DMS79 treated with DMSO at 0.1 percent for 48 hours (cell line): ENCODE results near the gene DEAF1.
A peak's percentile ranks its signal among the peaks of the same experiment; 100 is the strongest.

ENCODE experiments used
- DNase-seq: peaks from one replicate; lab custom pipeline; 2025; lab: John Stamatoyannopoulos, UW

DEAF1 gene

GRCh38 chr11:623999-624704 is 70.9 kb downstream of the DEAF1 start:
- DNase-seq, result no peak

DNA sequence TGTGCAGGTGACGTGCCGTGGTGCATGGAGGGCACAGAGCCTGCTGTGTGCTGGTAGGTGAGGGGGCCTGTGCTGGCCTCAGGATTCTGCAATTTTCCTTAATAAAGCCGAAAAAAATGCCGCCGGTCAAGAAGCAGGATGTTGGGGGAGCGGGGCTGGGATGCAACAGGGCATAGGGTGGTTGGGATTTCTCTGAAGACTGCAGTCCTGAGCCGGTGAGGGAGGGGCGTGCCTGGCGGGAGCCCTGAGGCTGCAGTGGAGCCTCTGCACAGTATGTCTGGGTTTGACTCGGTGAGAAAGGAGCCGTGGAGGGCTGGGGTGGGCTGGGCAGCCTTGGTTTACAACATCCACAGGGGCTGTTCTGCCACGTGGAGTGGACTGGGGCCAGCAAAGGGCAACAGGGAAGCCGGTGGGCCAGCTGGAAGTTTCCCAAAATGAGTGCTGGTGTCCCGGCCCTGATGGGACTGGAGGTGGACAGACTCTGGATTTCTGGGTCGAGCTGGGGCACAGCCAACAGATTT is 71.6 kb downstream of the DEAF1 start:
- no peak for DNase-seq

GRCh38 chr11:621838-622237 is 73.2 kb downstream of the DEAF1 start:
- no peak for DNase-seq

DNA sequence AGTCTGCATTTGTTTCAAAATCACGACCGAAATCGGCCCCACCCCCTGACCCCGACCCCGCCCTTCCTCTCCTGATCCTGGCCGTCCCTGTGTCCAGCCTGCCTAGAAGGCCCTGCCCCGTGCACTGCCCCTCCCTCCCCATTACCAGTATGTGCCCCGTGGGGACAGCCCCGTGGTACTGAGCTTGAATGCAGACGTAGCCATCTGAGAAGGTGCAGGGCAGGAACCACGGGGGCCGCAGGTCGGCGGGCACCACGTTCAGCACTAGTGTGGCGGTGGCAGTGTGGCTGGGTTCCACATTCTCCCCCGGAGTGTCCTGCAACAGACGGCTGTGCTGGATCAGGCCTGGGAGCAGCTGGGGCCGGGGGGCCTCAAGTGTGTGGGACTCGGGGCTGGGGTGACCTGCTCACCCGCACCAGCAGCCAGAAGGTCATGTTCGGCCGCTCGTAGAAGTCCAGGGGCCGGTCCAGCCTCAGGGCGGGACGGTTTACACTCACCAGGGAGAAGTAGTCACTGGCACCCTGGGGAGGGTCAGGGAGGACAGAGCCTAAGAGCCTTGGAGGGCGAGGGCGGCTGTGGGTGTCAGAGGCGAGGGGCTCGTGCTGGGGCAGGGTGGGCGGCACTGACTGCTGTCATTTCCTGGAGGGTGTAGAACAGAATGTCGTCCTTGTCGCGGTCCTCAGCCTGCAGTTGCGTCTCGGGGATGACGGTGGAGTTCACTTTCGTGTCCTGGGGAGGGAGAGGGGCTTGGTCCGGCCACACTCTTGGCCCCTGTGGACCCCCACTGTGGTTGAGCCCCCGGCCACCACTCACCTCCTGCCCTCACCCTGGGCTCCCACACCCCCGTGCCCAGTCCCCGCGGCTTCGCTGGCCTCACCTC is 73.8 kb downstream of the DEAF1 start:
- DNase-seq, result no peak

DNA sequence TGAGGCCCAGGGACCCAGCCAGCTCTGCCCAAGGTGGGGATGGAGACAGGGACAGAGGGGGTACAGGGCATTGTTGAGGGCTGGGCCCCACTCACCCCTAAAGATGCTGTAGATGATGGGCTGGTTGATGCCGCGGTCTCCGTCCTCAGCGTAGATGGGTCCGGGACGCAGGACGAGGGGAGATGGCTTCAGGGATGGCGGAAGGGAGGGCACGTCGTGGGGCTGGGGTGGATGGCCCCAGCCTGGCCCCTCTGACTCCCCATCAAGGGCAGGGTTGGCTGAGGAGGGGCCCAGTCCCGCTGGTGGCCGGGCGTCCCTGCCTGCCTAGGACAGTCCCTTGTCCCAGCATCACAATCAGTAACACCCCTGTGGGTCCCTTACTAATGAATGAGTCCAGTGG is 74.8 kb downstream of the DEAF1 start:
- DNase-seq, result no peak

DNA sequence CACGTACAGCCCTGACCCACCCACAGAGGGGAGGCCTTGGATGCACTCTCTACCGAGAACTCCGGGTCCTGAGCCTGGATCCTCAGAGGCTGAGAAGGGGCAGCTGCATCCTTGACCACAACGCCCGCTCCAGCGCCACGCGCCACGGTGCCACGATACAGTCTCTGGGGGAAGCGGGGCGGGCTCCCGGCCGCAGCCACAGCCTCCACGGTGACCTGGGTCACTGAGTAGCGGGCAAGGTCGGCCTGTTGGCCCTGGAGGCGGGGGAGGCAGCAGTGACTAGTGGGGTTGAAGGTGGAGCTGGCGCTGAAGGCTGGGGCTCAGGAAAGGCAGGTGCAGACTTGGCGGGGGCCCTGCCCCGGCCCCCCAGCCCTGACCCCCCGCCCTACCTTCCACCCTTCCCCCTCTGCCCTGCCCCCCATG is 75.4 kb downstream of the DEAF1 start:
- DNase-seq, result no peak

DNA sequence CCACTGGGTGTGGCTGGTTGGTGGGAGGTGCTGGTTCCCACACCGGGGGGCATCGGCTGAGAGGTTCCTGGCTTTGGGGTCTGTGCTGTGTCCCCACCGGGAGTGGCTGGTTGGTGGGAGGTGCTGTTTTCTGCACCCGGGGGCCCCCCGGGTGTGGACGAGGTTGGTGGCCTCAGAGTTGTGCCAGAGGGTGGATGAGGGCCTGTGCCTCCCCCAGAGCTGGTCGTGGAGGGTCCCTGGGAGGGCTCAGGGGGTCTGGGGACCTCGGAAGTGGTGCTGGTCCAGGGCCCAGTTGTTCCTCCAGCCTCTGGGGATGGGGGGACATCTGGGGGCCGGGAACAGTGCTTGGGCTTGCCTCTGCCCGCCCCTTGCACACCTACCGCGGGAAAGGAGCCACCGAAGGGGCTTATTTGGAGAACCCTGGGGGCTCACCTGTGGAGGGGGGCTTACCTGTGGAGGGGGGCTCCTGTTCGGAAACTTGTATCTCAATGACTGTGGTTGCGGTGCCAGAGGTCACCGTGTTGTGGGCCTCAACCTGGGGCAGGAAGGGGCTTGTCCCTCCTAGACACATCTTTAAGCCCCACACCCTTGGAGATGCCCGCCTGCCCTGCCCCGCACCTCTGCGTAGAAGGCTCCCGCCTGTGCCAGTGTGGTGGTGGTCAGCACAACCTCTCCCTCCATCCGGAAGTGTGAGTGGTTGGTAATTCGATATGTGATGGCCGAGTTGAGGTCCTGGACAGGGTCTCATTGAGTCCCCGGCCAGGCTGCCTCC is 76.0 kb downstream of the DEAF1 start:
- no peak for DNase-seq

DNA sequence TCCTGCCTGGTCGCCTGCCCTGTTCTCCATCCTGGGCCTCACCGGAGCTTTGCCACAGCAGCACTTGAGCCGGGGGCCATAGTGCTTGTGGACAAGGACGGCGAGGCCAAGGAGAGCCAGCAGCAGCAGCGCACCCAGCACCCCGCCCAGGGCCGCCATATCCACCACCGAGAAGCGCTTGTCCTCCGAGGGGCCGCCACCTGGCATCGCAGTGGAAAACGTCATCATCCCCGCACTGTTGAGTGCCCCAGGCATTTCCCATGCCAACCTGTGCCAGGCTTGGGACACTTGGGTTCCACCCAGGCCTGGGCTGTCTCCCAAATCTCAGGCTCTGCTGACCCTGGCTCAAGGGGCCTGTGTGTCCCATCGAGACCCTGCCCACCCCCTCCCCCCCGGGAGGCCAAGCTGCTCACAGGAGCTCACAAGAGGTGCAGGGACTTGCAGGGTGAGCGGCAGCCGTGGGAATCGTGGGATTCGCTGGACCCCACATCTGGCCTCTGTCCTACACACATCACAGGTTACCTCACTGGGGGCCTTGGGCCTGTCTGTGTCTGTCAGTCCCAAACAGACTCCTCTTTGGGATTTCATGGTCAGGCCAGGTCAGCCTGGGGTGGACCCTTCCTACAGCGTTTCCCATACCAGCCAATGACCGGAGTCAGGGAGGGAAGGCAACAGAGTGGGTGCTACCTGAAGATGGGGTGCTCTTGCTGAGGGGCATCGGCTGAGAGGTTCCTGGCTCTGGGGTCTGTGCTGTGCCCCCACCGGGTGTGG is 76.9 kb downstream of the DEAF1 start:
- DNase-seq, result no peak

DNA sequence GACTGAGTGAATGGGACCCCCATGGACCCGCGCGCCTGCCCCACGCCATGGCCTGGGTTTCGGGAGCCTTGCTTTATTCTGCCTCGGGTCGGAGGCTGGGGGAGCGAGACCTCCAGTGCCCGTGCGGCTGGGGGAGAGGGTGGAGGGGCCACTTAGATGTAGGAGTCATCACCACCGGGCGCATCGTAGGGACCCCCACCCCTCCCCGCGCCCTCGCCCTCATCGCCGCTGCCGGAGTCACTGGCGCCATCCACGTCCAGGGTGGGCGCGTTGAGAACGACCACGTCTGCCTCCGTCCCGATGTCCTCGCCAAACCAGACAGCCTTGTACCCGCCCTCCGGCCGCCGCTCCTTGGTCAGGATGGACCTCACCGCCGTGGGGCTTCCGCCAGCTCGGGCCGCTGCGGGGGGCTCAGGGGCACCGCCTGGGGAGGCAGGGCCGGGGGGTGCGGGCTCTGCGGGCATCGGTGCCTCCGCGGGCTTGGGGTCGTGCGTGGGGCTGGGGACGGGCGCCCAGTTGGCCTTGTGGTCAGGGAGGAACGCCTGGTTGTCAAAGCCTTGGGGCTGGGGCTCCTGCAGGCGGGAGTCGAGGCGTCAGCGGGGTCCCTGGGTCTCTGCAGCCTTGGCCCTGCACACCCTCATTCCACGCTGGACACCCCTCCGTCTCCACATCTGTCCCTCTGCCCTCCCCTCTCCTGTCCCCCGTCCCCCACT is 77.7 kb downstream of the DEAF1 start:
- no peak for DNase-seq

DNA sequence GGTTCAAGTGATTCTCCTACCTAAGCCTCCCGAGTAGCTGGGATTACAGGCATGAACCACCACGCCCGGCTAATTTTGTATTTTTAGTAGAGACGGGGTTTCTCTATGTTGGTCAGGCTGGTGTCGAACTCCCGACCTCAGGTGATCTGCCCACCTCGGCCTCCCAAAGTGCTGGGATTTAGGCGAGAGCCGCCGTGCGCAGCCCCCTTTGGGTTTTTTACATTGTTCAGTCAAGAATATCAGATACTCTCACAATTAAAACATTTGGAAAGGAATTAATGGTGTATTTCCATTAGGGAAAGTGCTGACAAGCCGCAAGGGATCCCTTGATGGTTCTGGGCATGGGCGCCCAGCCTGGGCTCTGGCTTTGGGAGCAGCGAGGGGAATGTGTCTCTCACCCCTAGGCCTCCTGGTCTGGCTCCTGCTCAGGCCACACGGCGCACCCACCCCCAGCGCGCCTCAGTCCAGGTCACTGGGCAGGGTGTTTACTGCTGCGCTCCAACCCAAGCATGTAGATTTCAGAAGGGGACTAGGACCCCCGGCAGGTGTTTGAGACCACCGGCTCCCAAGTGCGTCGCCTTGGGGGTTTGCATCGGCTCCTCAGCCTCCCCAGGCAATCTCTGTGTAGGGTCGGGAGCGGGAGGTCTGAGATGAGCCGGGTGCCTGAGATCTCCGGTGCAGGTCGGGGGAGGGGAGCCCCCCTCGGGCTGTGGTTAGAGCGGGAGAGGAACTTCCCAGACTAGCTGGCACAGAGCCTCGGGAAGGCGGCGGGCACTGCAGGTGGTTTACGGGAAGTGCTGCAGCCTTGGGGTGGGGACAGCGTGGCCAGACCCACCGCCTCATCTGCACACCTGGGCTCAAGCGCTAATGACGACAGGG is 78.5 kb downstream of the DEAF1 start:
- DNase-seq, result no peak

- peak; percentile 72 for DNase-seq
These were observed 79.3 kb downstream of the DEAF1 start, which contains the start of gene IRF7 for GRCh38 chr11:615504-616319. IRF7 (minus strand) TSS chr11:615950; CDS start chr11:615364, 586 bp downstream.

DNA sequence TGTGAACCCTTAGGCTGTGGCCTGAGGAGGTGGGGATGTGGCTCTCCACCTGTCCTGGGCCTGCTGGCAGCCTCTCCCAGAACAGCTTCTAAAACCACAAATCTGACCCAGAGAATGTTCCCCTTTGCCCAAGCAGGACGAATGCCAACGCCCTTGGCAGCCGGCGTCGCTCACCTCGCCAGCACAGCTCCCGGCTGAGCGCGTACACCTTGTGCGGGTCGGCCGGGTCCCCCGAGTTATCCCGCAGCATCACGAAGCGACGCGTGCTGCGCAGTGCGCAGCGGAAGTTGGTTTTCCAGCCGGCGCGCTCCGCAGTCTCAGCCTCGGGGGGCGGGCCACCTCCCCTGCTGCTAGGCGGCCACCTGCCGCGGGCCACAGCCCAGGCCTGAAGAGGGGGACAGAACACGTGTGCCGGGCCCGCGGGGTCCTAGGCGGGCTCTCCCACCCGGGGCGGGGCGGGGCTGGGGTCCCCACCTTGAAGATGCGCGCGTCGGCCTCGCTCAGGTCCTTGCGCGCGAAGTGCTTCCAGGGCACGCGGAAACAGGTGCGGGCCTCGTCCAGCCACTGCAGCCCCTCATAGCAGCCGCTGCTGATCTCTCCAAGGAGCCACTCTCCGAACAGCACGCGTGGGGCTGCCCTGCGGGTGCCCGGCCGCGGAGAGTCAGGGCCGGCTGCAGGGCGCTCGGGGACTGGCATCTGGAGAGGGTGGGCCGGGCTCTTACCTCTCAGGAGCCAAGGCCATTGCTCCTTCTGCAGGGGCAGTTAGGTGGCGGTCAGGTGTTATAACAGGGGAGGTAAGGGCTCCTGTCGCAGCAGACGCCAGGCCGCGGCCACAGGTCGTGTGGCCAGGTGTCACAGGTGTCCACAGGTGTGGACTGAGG is 80.2 kb downstream of the DEAF1 start:
- DNase-seq, result no peak

- no peak for DNase-seq
These were observed 80.9 kb downstream of the DEAF1 start for GRCh38 chr11:614021-614622.

- DNase-seq, result no peak
These were observed 81.6 kb downstream of the DEAF1 start for GRCh38 chr11:613369-613968.

GRCh38 chr11:612961-613300 is 82.1 kb downstream of the DEAF1 start:
- DNase-seq, result no peak

- DNase-seq, result no peak
These were observed 82.6 kb downstream of the DEAF1 start for GRCh38 chr11:612201-612960.
